Esophagus squamous epithelium (tissue), 4 donors: ENCODE results near the gene MT1A.

Source experiments
- POLR2A ChIP-seq, 4 donors: fragments of 450-650 bp; IDR thresholded peaks; one replicate each; pipeline ENCODE4 v1.6.1; 2017; ENCODE audit warnings: antibody characterized with exemption in 4 of 4, mild to moderate bottlenecking in 4 of 4, moderate library complexity in 3 of 4
- TF ChIP-seq, protein P1 (sequence below), 6 experiments: fragments of 450-650 bp in 4 of 6; fragments of 200-600 bp in 2 of 6; sonication (generic) in 2 of 6; IDR thresholded peaks; one replicate each; pipeline ENCODE4 v1.5.1; 2016 to 2019; ENCODE audit warnings: antibody characterized with exemption in 6 of 6, mild to moderate bottlenecking in 4 of 6, moderate library complexity in 4 of 6

DNA sequence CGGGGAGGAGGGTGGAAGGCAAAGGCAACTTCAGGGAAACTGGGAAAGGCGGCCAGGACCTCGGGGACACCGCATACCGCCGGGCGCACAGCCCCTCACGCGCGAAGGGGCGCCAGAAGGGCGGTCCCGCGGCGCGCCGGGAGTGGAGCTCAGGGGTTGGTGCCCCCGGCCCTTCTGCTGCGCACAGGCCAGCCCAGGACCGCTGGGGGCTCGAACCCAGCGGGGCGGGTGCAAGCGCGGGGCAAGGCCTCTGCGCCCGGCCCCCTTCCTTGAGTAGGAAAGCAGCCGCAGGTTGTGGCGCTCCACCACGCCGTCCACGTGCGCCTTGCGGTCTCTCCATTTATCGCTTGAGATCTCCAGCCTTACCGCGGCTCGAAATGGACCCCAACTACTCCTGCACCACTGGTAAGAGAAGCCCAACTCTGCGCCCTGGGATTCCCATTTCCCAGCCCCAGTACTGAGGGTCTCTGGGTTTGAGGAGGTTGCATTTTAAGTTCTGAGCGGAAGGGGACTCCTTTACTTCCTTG lies 3.0 kb upstream of the MT1A start:
- TF ChIP-seq POLR2A (IDR thresholded peaks at IDR 0.05): no peak
- TF ChIP-seq, protein P1, sequence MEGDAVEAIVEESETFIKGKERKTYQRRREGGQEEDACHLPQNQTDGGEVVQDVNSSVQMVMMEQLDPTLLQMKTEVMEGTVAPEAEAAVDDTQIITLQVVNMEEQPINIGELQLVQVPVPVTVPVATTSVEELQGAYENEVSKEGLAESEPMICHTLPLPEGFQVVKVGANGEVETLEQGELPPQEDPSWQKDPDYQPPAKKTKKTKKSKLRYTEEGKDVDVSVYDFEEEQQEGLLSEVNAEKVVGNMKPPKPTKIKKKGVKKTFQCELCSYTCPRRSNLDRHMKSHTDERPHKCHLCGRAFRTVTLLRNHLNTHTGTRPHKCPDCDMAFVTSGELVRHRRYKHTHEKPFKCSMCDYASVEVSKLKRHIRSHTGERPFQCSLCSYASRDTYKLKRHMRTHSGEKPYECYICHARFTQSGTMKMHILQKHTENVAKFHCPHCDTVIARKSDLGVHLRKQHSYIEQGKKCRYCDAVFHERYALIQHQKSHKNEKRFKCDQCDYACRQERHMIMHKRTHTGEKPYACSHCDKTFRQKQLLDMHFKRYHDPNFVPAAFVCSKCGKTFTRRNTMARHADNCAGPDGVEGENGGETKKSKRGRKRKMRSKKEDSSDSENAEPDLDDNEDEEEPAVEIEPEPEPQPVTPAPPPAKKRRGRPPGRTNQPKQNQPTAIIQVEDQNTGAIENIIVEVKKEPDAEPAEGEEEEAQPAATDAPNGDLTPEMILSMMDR (IDR thresholded peaks at IDR 0.05): no peak
